Measurements from ENCODE around the gene YBX2. TPM values are rescaled to one million over a fixed set of nuclear protein-coding genes. Genes with fewer than 3 reads are reported as not detected.
A peak's percentile ranks its signal among the peaks of the same experiment; 100 is the strongest.
"Not testable (repeated sequence)": the region's sequence is repeated elsewhere in the genome, so short reads cannot be mapped to it uniquely, and the experiment has no call there.

Gene YBX2
- total RNA-seq, 3 donors from 2014 or later, result 2.6 to 3.0 (median 2.9) TPM

DNA sequence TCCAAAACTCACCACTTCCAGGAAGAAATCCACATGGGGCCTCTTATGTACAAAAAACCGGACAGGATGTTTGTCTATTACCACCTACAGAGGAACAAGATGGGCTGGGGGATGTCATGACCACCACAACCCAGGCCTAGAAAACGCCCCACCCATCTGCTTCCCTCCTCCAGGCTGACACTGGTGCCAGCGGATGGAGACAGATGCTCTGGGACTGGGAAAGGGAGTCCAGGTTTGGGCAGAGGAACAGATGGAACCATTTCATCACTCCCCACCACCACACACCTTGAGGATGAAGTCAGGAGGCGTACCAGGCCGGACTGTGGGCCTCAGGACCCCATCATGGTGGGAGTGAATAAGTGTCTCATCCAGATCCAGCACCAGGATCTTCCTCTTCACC, 47.7 kb downstream of the YBX2 start:
- Histone ChIP-seq H3K27ac (no peak overlapping the region), H3K4me3 (no peak overlapping the region), H3K4me1 (peaks cover 3 to 19% of the 10 kb centered on the region in 2 donors), H3K9me3 (no peaks in the 10 kb centered on the region), H3K27me3 (no peaks in the 10 kb centered on the region), H3K36me3 (no peaks in the 10 kb centered on the region)
- DNase-seq (ENCODE audit: low spot score in 2 of 2), result no peak
- no peak for TF ChIP-seq POLR2AphosphoS5 (IDR thresholded peaks at IDR 0.05)
- TF ChIP-seq POLR2A (IDR thresholded peaks at IDR 0.05), result no peak
- TF ChIP-seq CTCF (IDR thresholded peaks at IDR 0.05), result no peak
- intact Hi-C loops (cut with DNase I; ENCODE audit: low total_unique reads), result no loop called here

GRCh38 chr17:7243838-7244237, 50.6 kb downstream of the YBX2 start:
- H3K4me3 ChIP-seq; H3K27me3 ChIP-seq; intact Hi-C loops (cut with DNase I; ENCODE audit: low total_unique reads); H3K36me3 ChIP-seq; H3K9me3 ChIP-seq; DNase-seq (ENCODE audit: low spot score in 2 of 2): not testable (repeated sequence)
- Histone ChIP-seq H3K4me1 (peaks cover 4 to 19% of the 10 kb centered on the region in 2 donors), H3K27ac (peak overlapping the region; percentile 99 to 100)

DNA sequence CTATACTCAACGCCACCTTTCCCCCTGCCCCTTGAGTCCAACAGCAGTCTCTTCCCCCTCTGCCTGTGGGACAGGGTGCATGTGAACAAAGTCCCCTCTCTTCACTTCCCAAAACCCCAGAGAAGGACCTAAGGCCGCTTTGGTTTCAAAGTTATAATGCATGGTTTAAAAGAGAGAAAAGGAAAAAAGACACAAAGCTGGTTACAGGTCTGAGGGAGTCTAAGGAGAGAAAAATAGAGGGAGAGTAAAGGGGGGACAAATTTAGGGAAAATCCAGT, 51.0 kb downstream of the YBX2 start:
- Histone ChIP-seq H3K36me3 (no peaks in the 10 kb centered on the region), H3K9me3 (no peaks in the 10 kb centered on the region), H3K4me1 (peaks cover 4 to 17% of the 10 kb centered on the region in 2 donors), H3K27ac (peak overlapping the region; percentile 99 to 100), H3K4me3 (peak overlapping the region; percentile 85 to 89 (median 85)), H3K27me3 (no peaks in the 10 kb centered on the region)
- no peak for DNase-seq (ENCODE audit: low spot score in 2 of 2)
- intact Hi-C loops (cut with DNase I; ENCODE audit: low total_unique reads), result no loop called here
- TF ChIP-seq CTCF (IDR thresholded peaks at IDR 0.05) (peak in 1 of 3 donors; percentile 7), POLR2A (IDR thresholded peaks at IDR 0.05) (no peak), POLR2AphosphoS5 (IDR thresholded peaks at IDR 0.05) (no peak)

GRCh38 chr17:7242717-7243452, 51.6 kb downstream of the YBX2 start:
- H3K27me3 ChIP-seq, result no peaks in the 10 kb centered on the region
- TF ChIP-seq CTCF (IDR thresholded peaks at IDR 0.05), result no peak
- TF ChIP-seq POLR2AphosphoS5 (IDR thresholded peaks at IDR 0.05), result peak; percentile 97 to 99 (median 98)
- peak; percentile 49 for TF ChIP-seq POLR2A (IDR thresholded peaks at IDR 0.05)
- H3K4me3 ChIP-seq, result peak overlapping the region; percentile 85 to 89 (median 85)
- H3K4me1 ChIP-seq, result peaks cover 4 to 17% of the 10 kb centered on the region in 2 donors
- H3K36me3 ChIP-seq, result no peaks in the 10 kb centered on the region
- peak; percentile 94 to 97 for DNase-seq (ENCODE audit: low spot score in 2 of 2)
- no peaks in the 10 kb centered on the region for H3K9me3 ChIP-seq
- intact Hi-C loops (cut with DNase I; ENCODE audit: low total_unique reads), result no loop called here
- H3K27ac ChIP-seq, result peak overlapping the region; percentile 99 to 100

DNA sequence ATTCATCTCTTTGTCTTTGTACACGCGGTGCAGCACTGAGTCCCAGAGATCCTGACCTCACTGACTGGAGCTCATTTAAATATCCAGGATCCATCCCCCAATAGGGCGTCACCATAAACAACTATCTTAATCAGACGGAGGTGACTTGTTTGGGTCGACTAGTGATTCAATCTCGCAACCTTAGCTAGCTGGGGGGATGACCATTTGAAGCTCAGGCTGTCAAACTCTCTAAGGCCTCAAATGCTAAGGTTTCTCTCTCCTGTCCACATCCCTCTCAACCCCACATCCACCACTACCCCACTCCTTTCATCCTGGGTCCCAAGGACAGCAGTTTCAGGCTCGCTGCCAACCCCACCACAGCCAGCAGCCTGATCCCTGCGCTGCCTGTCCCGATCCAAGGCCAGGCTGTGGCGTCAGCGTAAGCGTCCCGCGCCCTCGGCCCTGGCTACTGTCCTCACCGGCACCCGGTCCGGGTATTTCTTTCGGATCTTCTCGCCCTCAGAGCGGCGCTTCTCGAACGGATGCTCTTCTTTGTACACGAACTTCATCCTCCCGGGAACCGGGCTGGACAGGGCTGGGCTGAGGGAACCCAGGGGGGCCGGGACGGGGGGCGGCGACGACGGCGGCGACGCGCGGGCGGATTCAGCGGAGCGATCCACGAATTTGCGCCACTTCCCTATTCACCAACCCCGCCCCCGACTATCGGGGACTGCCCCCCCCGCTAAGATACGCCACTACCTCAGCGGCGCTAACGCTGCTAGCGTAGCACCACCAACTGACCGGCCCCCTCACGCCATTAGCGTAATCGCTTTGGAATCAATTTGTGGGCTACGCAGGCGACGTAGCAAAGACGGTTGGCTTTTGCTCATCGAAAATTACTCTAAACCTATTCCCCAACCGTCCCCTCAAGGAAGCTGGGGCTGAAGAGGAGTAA, 52.4 kb downstream of the YBX2 start, which contains the start of gene GABARAP:
Gene GABARAP, minus strand, starts transcription at position 667 of the 934 bp plus-strand sequence. Its CDS starts 119 bp downstream, at position 548.
- H3K27ac ChIP-seq, result peak within 1 kb of the TSS; percentile 99 to 100
- H3K9me3 ChIP-seq, result no peaks in the 10 kb centered on the region
- peak within 1 kb of the TSS; percentile 85 to 89 (median 85) for H3K4me3 ChIP-seq
- peaks cover 4 to 17% of the 10 kb centered on the region in 2 donors for H3K4me1 ChIP-seq
- H3K36me3 ChIP-seq, result no peaks in the 10 kb centered on the region
- intact Hi-C loops (cut with DNase I; ENCODE audit: low total_unique reads), result no loop called here
- DNase-seq (ENCODE audit: low spot score in 2 of 2), result peak; percentile 95 to 97
- TF ChIP-seq CTCF (IDR thresholded peaks at IDR 0.05), result peak in 2 of 3 donors; percentile 9 to 23
- TF ChIP-seq POLR2AphosphoS5 (IDR thresholded peaks at IDR 0.05), result peak; percentile 77 to 90 (median 78)
- TF ChIP-seq POLR2A (IDR thresholded peaks at IDR 0.05), result peak; percentile 87
- no peaks in the 10 kb centered on the region for H3K27me3 ChIP-seq
